COLO668 (cell line): ENCODE measurements around the gene FOXA3.

Experiments used
- DNase-seq: peaks from one replicate; lab custom pipeline; 2025; ENCODE audit not compliant: unreplicated experiment; lab: John Stamatoyannopoulos, UW

The FOXA3 gene

DNA sequence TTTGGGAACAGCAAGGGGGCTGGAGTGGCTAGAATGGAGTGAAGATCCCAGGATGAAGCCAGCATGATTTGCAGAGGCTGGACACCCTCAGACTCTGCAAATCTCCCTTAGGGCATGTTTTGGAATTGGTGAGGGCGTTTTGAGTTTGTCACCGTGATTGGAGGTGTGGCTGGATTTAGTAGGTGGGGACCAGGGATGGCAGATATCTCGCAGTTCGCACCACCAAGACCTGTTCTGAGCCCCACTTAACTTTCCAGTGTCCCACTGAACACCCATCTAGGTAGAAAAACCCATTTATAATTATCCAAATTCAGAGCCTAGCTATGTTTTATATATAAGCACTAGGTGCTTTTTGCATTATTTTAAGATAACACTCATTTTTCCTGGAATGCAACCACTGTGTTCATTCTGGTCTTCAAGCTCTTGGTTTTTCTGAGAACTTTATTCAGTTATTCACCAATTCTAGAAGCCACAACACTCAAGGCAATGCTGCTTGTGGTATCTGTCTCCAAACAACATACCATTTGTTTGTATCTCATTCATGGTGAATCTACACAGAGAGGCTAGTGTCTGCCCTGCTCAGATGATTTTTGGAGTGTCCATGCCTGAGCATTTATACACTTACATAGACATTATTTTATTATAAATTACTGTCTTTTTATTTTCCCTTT, 53.4 kb downstream of the FOXA3 start:
- no peak for DNase-seq

DNA sequence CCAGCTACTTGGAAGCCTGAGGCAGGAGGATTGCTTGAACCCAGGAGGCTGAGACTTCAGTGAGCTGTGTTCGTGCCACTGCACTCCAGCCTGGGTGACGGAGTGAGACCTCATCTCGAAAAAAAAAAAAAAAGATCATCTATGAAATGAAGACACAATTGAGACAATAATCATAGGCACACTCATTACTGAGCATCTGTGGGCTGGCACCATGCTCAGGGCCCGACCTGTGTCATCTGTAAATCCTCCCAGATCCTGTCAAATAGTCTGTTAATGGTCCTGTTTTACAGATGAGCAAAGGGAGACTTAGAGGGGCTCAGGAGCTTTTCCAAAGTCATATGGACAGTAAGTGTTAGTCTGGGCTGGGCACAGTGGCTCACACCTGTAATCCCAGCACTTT, 54.6 kb downstream of the FOXA3 start:
- no peak for DNase-seq

DNA sequence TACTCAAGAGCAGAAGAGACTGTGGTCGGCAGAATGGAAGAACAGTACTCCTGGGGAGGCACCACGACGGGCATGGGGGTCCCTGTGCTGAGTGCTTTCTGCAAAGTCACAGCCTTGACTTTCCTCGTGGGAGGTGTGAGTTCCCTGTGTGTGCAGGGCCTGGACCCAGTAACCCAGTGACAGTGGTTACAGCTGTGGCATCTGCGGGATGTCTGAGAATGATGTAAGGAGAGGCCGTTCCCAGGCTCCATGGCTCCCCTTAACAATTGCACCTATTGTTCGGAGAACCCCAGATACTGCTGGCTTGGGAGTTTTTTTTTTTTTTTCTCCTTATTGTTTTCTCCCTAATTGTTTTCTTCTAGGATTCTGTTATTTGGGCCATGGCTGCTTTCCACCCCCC, 55.6 kb downstream of the FOXA3 start:
- no peak for DNase-seq

DNA sequence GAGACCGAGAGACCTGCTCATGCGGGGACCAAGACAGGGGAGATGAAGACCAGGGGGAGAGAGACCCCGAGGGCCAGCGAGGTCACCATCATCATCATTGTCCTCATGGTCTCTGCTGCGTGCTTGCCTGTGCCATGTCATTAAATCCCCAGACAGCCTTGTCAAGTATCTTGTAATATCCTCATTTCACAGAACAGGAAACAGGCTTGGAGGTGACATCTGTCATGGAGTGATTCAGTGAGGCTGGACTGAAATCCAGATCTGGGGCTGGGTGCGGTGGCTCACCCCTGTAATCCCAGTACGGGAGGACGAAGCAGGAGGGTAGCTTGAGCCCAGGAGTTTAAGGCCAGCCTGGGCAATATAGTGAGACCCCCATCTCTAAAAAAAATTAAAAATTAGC, 56.3 kb downstream of the FOXA3 start:
- DNase-seq: no peak

DNA sequence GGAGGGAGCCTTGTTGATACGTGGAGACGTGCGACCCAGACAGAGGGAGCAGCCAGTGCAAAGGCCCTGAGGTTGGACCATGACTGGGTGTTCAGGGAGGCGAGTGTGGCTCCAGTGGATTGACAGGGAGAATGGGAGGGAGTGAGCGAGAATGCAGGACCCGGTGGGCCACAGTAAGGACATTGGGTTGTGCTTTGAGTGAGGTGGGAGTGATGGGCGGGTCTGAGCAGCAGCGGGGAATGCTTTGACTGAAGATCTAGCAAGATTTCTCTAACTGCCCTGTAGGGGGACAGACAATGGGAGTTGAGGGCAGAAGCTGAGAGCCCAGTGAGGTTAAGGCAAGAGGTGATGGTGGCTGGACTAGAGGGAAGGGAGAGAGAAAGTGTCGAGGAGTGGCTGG, 58.2 kb downstream of the FOXA3 start:
- DNase-seq: no peak
